Measurements from ENCODE around the gene SARS1.

Gene SARS1

GRCh38 chr1:109263597-109264378 lies 50.1 kb downstream of the SARS1 start:
- peak; percentile 85 for DNase-seq

GRCh38 chr1:109264379-109264755 lies 50.6 kb downstream of the SARS1 start:
- DNase-seq: no peak

- no peak for DNase-seq
Observed at GRCh38 chr1:109265016-109265415, 51.3 kb downstream of the SARS1 start.

- DNase-seq: no peak
Observed at GRCh38 chr1:109265741-109266330, 52.1 kb downstream of the SARS1 start.

GRCh38 chr1:109266965-109267364 lies 53.2 kb downstream of the SARS1 start:
- no peak for DNase-seq

- DNase-seq: no peak
Observed at GRCh38 chr1:109267743-109268300, 54.1 kb downstream of the SARS1 start.

- DNase-seq: no peak
Observed at GRCh38 chr1:109268431-109269211, 54.9 kb downstream of the SARS1 start.

GRCh38 chr1:109269212-109269980 lies 55.7 kb downstream of the SARS1 start:
- no peak for DNase-seq

- no peak for DNase-seq
Observed at GRCh38 chr1:109269981-109270622, 56.4 kb downstream of the SARS1 start.

GRCh38 chr1:109270623-109271317 lies 57.1 kb downstream of the SARS1 start:
- no peak for DNase-seq

GRCh38 chr1:109271458-109271857 lies 57.7 kb downstream of the SARS1 start:
- no peak for DNase-seq

- DNase-seq: no peak
Observed at GRCh38 chr1:109272021-109272799, 58.5 kb downstream of the SARS1 start.

- no peak for DNase-seq
Observed at GRCh38 chr1:109272831-109273547, 59.3 kb downstream of the SARS1 start.

GRCh38 chr1:109273570-109274288 lies 60.0 kb downstream of the SARS1 start:
- DNase-seq: no peak

GRCh38 chr1:109274533-109275476 lies 61.1 kb downstream of the SARS1 start:
- DNase-seq: no peak

GRCh38 chr1:109275706-109276345 lies 62.1 kb downstream of the SARS1 start:
- DNase-seq: no peak

- DNase-seq: peak; percentile 79
Observed at GRCh38 chr1:109277434-109278204, 63.9 kb downstream of the SARS1 start.

Measured in activated CD4-positive, alpha-beta T cell treated with anti-CD3 and anti-CD28 coated beads, Interleukin-2, Interleukin-6, amounts not matched to agents 100 ng/mL and 50 ng/mL, durations not matched to agents 16 hours and 8 hours (primary cell).